OCI-LY3 (cell line): ENCODE results near the gene LTV1.

Experiments
- H2AFZ ChIP-seq: fragments of 200-600, 300-600 bp; shearing (Covaris generic); 2 replicates; pipeline ENCODE4 v1.6.0; 2014; ENCODE audit warnings: antibody characterized with exemption, low read depth, low read length
- H3K27ac ChIP-seq: fragments of 200-600, 300-600 bp; sonication (generic); 2 replicates; pipeline ENCODE4 v1.5.1; 2014; ENCODE audit warnings: mild to moderate bottlenecking, low read length, moderate library complexity, mixed read lengths
- H3K27me3 ChIP-seq: fragments of 200-600, 300-600 bp; sonication (generic); 2 replicates; pipeline ENCODE4 v1.6.1; 2014; ENCODE audit warnings: low read depth, low read length, mixed read lengths
- H3K36me3 ChIP-seq: fragments of 200-600, 300-600 bp; sonication (generic); replicated peaks from 2 replicates; pipeline ENCODE3; 2014; ENCODE audit warnings: low read depth, low read length, mixed read lengths
- H3K4me1 ChIP-seq: fragments of 300-600, 200-600 bp; sonication (generic); 2 replicates; pipeline ENCODE4 v1.6.1; 2014; ENCODE audit warnings: low read length, mixed read lengths
- H3K4me2 ChIP-seq: fragments of 200-600, 300-600 bp; sonication (generic); 2 replicates; pipeline ENCODE4 v1.6.1; 2014; ENCODE audit warnings: low read length, mixed read lengths
- H3K4me3 ChIP-seq: fragments of 300-600, 200-600 bp; sonication (generic); 2 replicates; pipeline ENCODE4 v1.5.1; 2014; ENCODE audit warnings: antibody characterized with exemption, mild to moderate bottlenecking, low read length, moderate library complexity
- H3K79me2 ChIP-seq: fragments of 300-600, 200-600 bp; shearing (Covaris generic); 2 replicates; pipeline ENCODE4 v1.6.1; 2014; ENCODE audit warnings: mild to moderate bottlenecking, low read length, mixed read lengths
- H3K9ac ChIP-seq: fragments of 300-600, 200-600 bp; shearing (Covaris generic); 2 replicates; pipeline ENCODE4 v1.6.0; 2014; ENCODE audit warnings: mild to moderate bottlenecking, low read length, moderate library complexity
- H3K9me3 ChIP-seq: fragments of 200-600, 300-600 bp; shearing (Covaris generic); 2 replicates; pipeline ENCODE4 v1.6.1; 2014; ENCODE audit warnings: low read length, mixed read lengths; ENCODE audit not compliant: insufficient read depth
- H4K20me1 ChIP-seq: fragments of 200-600, 300-600 bp; sonication (generic); 2 replicates; pipeline ENCODE4 v1.6.1; 2016; ENCODE audit warnings: low read length, mixed read lengths; ENCODE audit not compliant: insufficient read depth
- CTCF ChIP-seq: fragments of 200-600, 300-600 bp; sonication (generic); IDR thresholded peaks from 2 replicates; pipeline ENCODE4 v1.5.1; 2014; ENCODE audit warnings: antibody characterized with exemption, low read length, low read depth
- EZH2phosphoT487 ChIP-seq: fragments of 200-600 bp; shearing (Covaris generic); IDR thresholded peaks from 2 replicates; pipeline ENCODE4 v1.6.1; 2018; ENCODE audit warnings: antibody characterized with exemption, mixed run types, low read depth

LTV1 gene

GRCh38 chr6:143822584-143823024, 20.5 kb upstream of the LTV1 start:
- H3K79me2 ChIP-seq = no peaks in the 10 kb centered on the region
- H2AFZ ChIP-seq = no peak overlapping the region
- H3K4me3 ChIP-seq = no peak overlapping the region
- no peak overlapping the region for H3K9ac ChIP-seq
- no peaks in the 10 kb centered on the region for H4K20me1 ChIP-seq
- TF ChIP-seq CTCF (no peak), EZH2phosphoT487 (no peak)
- H3K36me3 ChIP-seq = no peaks in the 10 kb centered on the region
- no peak overlapping the region for H3K27ac ChIP-seq
- no peaks in the 10 kb centered on the region for H3K4me1 ChIP-seq
- no peaks in the 10 kb centered on the region for H3K27me3 ChIP-seq
- no peaks in the 10 kb centered on the region for H3K9me3 ChIP-seq
- H3K4me2 ChIP-seq = no peak overlapping the region

- no peaks in the 10 kb centered on the region for H3K27me3 ChIP-seq
- no peak overlapping the region for H2AFZ ChIP-seq
- no peaks in the 10 kb centered on the region for H3K9me3 ChIP-seq
- H4K20me1 ChIP-seq = no peaks in the 10 kb centered on the region
- H3K36me3 ChIP-seq = no peaks in the 10 kb centered on the region
- no peak overlapping the region for H3K9ac ChIP-seq
- H3K27ac ChIP-seq = no peak overlapping the region
- no peak for TF ChIP-seq CTCF
- TF ChIP-seq EZH2phosphoT487 = no peak
- no peaks in the 10 kb centered on the region for H3K4me1 ChIP-seq
- H3K79me2 ChIP-seq = no peaks in the 10 kb centered on the region
- no peak overlapping the region for H3K4me2 ChIP-seq
- no peak overlapping the region for H3K4me3 ChIP-seq
Measured at GRCh38 chr6:143823548-143823947, 19.6 kb upstream of the LTV1 start.

- Histone ChIP-seq H3K4me2 (no peak overlapping the region), H3K9ac (no peak overlapping the region), H4K20me1 (no peaks in the 10 kb centered on the region), H3K79me2 (no peaks in the 10 kb centered on the region), H3K36me3 (no peaks in the 10 kb centered on the region), H3K4me1 (no peaks in the 10 kb centered on the region), H3K27me3 (no peaks in the 10 kb centered on the region), H3K9me3 (no peaks in the 10 kb centered on the region), H3K27ac (no peak overlapping the region), H2AFZ (no peak overlapping the region), H3K4me3 (no peak overlapping the region)
- TF ChIP-seq CTCF = no peak
- no peak for TF ChIP-seq EZH2phosphoT487
Measured at GRCh38 chr6:143828572-143828971, 14.6 kb upstream of the LTV1 start.

- no peaks in the 10 kb centered on the region for H4K20me1 ChIP-seq
- H3K4me3 ChIP-seq = no peak overlapping the region
- H3K9ac ChIP-seq = no peak overlapping the region
- H3K4me1 ChIP-seq = no peaks in the 10 kb centered on the region
- H3K27me3 ChIP-seq = no peaks in the 10 kb centered on the region
- H3K4me2 ChIP-seq = no peak overlapping the region
- no peaks in the 10 kb centered on the region for H3K9me3 ChIP-seq
- no peak overlapping the region for H2AFZ ChIP-seq
- no peak for TF ChIP-seq EZH2phosphoT487
- TF ChIP-seq CTCF = no peak
- H3K36me3 ChIP-seq = no peaks in the 10 kb centered on the region
- no peak overlapping the region for H3K27ac ChIP-seq
- no peaks in the 10 kb centered on the region for H3K79me2 ChIP-seq
Measured at GRCh38 chr6:143836150-143836549, 7.0 kb upstream of the LTV1 start.
